Activated CD4-positive, alpha-beta T cell treated with anti-CD3 and anti-CD28 coated beads for 1 hour (primary cell): ENCODE measurements around the gene SCNN1G.

ENCODE experiments used
- DNase-seq: peaks from one replicate; pipeline ENCODE4 v3.0.0-alpha.2; 2020

The SCNN1G gene

DNA sequence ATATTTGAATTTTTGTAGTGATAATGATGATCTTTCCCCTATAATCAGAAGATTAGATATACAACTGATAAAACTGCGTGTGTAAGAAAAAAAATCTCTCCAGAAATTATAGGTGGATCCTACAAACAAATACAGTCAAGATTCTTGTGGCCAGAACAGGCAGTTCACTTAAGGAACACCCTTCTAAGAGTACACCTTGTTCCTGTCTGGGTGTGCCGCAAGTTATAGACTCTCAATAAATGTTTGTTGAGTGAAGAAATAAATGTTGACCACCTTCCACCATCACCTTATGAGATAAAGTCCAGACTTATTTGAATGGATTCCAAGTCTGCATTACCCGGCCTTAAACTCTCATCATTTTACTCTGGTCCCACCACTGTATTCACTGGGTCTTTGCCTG lies 73.9 kb downstream of the SCNN1G start:
- DNase-seq, result no peak

DNA sequence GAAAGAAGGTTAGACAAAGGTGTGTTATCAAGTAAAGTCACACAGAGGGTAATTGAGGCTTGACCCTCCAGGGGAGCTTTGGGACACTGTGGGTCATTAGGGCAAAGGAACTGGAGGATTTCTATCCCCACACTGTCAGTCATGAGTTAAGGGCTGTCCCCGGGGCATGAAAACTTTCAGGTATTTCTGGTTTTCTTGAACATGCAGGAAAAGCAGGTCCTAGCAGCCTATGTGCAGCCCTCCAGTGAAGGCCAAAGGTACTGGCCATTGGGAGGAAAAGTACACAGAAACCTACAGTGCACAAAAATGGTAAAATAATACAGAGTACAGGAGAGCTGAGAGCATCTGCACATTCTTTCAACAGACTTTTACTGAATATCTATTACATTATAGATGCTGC lies 75.1 kb downstream of the SCNN1G start:
- DNase-seq, result no peak

DNA sequence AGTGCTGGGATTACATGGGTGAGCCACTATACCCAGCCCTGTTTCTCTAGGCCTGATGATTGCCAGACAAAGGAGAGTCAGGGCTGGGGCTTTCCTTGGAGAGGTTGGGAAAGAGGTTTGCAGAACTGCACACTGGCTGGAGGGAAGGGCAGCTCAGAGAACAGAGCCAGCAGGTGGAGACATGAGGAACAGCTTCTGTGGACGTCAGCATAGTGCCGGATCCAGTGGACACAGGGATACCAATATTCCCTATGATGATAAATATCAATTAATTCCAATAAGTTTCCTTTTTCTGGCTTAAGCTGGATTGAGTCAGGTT lies 76.3 kb downstream of the SCNN1G start:
- no peak for DNase-seq
